Ishikawa (cell line): Measurements from ENCODE around the gene GYG1.

Experiments
- CEBPB ChIP-seq: IDR thresholded peaks from 2 replicates; pipeline ENCODE4 v1.6.1; 2012
- CREB1 ChIP-seq: IDR thresholded peaks from 2 replicates; pipeline ENCODE4 v1.6.1; 2012; ENCODE audit warnings: low read depth
- EGR1 ChIP-seq: IDR thresholded peaks from 2 replicates; pipeline ENCODE4 v1.6.1; 2012
- EP300 ChIP-seq: IDR thresholded peaks from 2 replicates; pipeline ENCODE4 v1.6.1; 2012; ENCODE audit warnings: borderline replicate concordance
- FOXM1 ChIP-seq: IDR thresholded peaks from 2 replicates; pipeline ENCODE4 v1.6.1; 2012; ENCODE audit warnings: low read depth, borderline replicate concordance
- MAX ChIP-seq: IDR thresholded peaks from 2 replicates; pipeline ENCODE4 v1.6.1; 2012
- NFIC ChIP-seq: IDR thresholded peaks from 2 replicates; pipeline ENCODE4 v1.6.1; 2012
- RAD21 ChIP-seq: IDR thresholded peaks from 2 replicates; pipeline ENCODE4 v1.6.1; 2012; ENCODE audit warnings: low read depth
- REST ChIP-seq: IDR thresholded peaks from 2 replicates; pipeline ENCODE4 v1.6.1; 2012; ENCODE audit warnings: low read depth, mild to moderate bottlenecking
- TAF1 ChIP-seq: IDR thresholded peaks from 2 replicates; pipeline ENCODE4 v1.6.1; 2012; ENCODE audit warnings: low read depth, mild to moderate bottlenecking
- TCF12 ChIP-seq: IDR thresholded peaks from 2 replicates; pipeline ENCODE4 v1.6.1; 2012; ENCODE audit warnings: low read depth
- TEAD4 ChIP-seq: IDR thresholded peaks from 2 replicates; pipeline ENCODE4 v1.6.1; 2012
- USF1 ChIP-seq: IDR thresholded peaks from 2 replicates; pipeline ENCODE4 v1.6.1; 2012
- YY1 ChIP-seq: IDR thresholded peaks from 2 replicates; pipeline ENCODE4 v1.6.1; 2012; ENCODE audit warnings: low read depth
- ZBTB7A ChIP-seq: IDR thresholded peaks from 2 replicates; pipeline ENCODE4 v1.6.1; 2012; ENCODE audit warnings: low read depth

Gene GYG1

DNA sequence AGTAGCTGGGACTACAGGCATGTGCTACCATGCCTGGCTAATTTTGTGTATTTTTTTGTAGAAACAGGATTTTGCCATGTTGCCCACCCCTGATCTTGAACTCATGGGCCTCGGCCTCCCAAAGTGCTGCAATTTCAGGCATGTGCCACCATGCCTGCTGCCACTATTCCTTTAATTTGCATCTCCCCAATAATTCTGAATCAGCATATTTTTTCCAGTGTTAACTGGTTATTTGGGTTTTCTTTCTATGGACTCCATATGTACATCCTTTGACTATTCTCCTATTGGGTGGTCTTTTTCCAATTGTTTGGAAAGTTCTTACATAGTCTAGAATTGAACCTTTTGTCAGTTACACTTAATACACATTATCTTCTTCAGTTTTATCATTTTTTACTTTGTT, 66.9 kb downstream of the GYG1 start:
- no peak for TF ChIP-seq CEBPB
- TF ChIP-seq EP300 = no peak
- no peak for TF ChIP-seq TCF12
- TF ChIP-seq REST = no peak
- no peak for TF ChIP-seq ZBTB7A

GRCh38 chr3:149058602-149059001, 67.3 kb downstream of the GYG1 start:
- TF ChIP-seq EGR1 = no peak
- no peak for TF ChIP-seq USF1
- no peak for TF ChIP-seq ZBTB7A
- no peak for TF ChIP-seq RAD21
- TF ChIP-seq TAF1 = no peak
- TF ChIP-seq TEAD4 = no peak
- no peak for TF ChIP-seq NFIC
- TF ChIP-seq MAX = no peak
- TF ChIP-seq CREB1 = no peak
- TF ChIP-seq TCF12 = no peak
- no peak for TF ChIP-seq FOXM1
- TF ChIP-seq REST = no peak
- no peak for TF ChIP-seq YY1
- no peak for TF ChIP-seq EP300
- no peak for TF ChIP-seq CEBPB

DNA sequence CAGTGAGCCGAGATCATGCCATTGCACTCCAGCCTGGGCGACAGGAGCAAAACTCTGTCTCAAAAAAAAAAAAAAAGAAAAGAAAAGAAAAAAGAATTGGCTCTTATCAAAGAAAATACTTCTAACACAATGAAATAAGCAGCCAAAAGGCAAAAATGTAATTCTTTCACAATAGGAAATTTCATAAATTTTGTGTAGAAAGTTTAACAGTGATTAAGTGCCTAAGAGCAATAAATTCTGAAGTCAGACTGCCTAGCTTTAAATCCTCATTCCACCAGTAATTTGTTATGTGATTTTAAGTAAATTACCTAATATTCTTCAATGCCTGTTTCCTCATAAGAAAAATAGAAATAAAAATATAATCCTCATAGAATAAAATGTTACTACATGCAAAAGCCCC, 70.4 kb downstream of the GYG1 start:
- TF ChIP-seq TEAD4 = no peak

DNA sequence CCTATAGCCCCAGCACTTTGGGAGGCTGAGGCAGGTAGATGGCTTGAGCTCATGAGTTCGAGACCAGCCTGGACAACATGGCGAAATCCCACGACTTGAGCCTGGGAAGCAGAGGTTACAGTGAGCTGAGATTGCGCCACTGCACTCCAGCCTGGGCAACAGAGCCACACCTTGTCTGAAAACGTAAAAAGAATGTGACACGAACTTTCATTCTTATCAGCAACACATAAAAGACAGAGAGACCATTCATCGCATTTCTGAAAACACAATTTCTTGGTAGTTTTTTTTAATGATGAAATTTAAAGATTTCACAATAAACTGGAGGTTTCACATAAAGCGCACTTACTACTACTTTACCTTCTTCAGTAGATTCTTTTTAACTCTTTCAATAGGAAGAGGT, 76.5 kb downstream of the GYG1 start:
- TF ChIP-seq TEAD4 (no peak), ZBTB7A (no peak), FOXM1 (no peak), YY1 (no peak), MAX (no peak), NFIC (no peak), RAD21 (no peak), TCF12 (no peak)
